H9 (cell line): Measurements from ENCODE around the gene ZNF544. TPM values are rescaled to one million over a fixed set of nuclear protein-coding genes. Genes with fewer than 3 reads are reported as not detected.

ENCODE experiments used
- DNase-seq: peaks from one replicate; pipeline ENCODE4 v3.0.0-alpha.2; 2017
- H2AFZ ChIP-seq: one replicate; pipeline ENCODE4 v1.6.1; 2013; ENCODE audit warnings: mild to moderate bottlenecking, low read length, control low read depth, moderate library complexity
- H2AK5ac ChIP-seq: 2 replicates; pipeline ENCODE4 v1.6.1; 2013; ENCODE audit warnings: low read length, control low read depth, mixed read lengths; ENCODE audit not compliant: insufficient read length
- H2BK120ac ChIP-seq: one replicate; pipeline ENCODE4 v1.6.1; 2013; ENCODE audit warnings: low read depth, mild to moderate bottlenecking, low read length, control low read depth, inconsistent platforms; ENCODE audit not compliant: poor library complexity, severe bottlenecking
- H2BK12ac ChIP-seq: 2 replicates; pipeline ENCODE4 v1.6.1; 2013; ENCODE audit warnings: low read length, control low read depth, mixed read lengths, low read depth; ENCODE audit not compliant: insufficient read length
- H2BK15ac ChIP-seq: 2 replicates; pipeline ENCODE4 v1.6.1; 2013; ENCODE audit warnings: low read depth, low read length, control low read depth
- H2BK20ac ChIP-seq: one replicate; pipeline ENCODE4 v1.6.1; 2013; ENCODE audit warnings: low read depth, mild to moderate bottlenecking, low read length, control low read depth, inconsistent platforms; ENCODE audit not compliant: poor library complexity, severe bottlenecking
- H2BK5ac ChIP-seq: 2 replicates; pipeline ENCODE4 v1.6.1; 2013; ENCODE audit warnings: low read length, control low read depth, mixed read lengths; ENCODE audit not compliant: insufficient read length
- H3K14ac ChIP-seq: 2 replicates; pipeline ENCODE4 v1.6.1; 2013; ENCODE audit warnings: low read length, control low read depth; ENCODE audit not compliant: insufficient read depth
- H3K18ac ChIP-seq: 2 replicates; pipeline ENCODE4 v1.6.1; 2013; ENCODE audit warnings: low read depth, mild to moderate bottlenecking, mixed read lengths, low read length, control low read depth; ENCODE audit not compliant: insufficient read length
- H3K23ac ChIP-seq: 2 replicates; pipeline ENCODE4 v1.6.1; 2013; ENCODE audit warnings: low read length, control low read depth, mixed read lengths, low read depth; ENCODE audit not compliant: insufficient read length
- H3K23me2 ChIP-seq: 2 replicates; pipeline ENCODE4 v1.6.1; 2013; ENCODE audit warnings: low read depth, mild to moderate bottlenecking, mixed read lengths, low read length, control low read depth; ENCODE audit not compliant: insufficient read length, poor library complexity, severe bottlenecking
- H3K27ac ChIP-seq: 2 replicates; pipeline ENCODE4 v1.5.1; 2013; ENCODE audit warnings: low read length, control low read depth, mixed read lengths, low read depth; ENCODE audit not compliant: insufficient read length
- H3K27me3 ChIP-seq: 2 replicates; pipeline ENCODE4 v1.6.1; 2013; ENCODE audit warnings: low read length, control low read depth, inconsistent platforms; ENCODE audit not compliant: insufficient read depth
- H3K4ac ChIP-seq: 2 replicates; pipeline ENCODE4 v1.6.1; 2013; ENCODE audit warnings: low read depth, mild to moderate bottlenecking, control low read depth, inconsistent platforms, low read length, moderate library complexity
- H3K4me1 ChIP-seq: 2 replicates; pipeline ENCODE4 v1.6.1; 2013; ENCODE audit warnings: low read length, control low read depth, inconsistent platforms; ENCODE audit not compliant: insufficient read depth
- H3K4me2 ChIP-seq: 2 replicates; pipeline ENCODE4 v1.6.1; 2013; ENCODE audit warnings: low read length, control low read depth, mixed read lengths; ENCODE audit not compliant: insufficient read length, insufficient read depth
- H3K56ac ChIP-seq: 2 replicates; pipeline ENCODE4 v1.6.1; 2013; ENCODE audit warnings: low read depth, mild to moderate bottlenecking, mixed read lengths, low read length, control low read depth; ENCODE audit not compliant: insufficient read length
- H3K79me1 ChIP-seq: 2 replicates; pipeline ENCODE4 v1.6.1; 2013; ENCODE audit warnings: low read depth, mild to moderate bottlenecking, moderate library complexity, low read length, control low read depth, inconsistent platforms; ENCODE audit not compliant: insufficient read depth, poor library complexity, severe bottlenecking
- H3K79me2 ChIP-seq: 2 replicates; pipeline ENCODE4 v1.6.1; 2013; ENCODE audit warnings: low read length, control low read depth, inconsistent platforms; ENCODE audit not compliant: insufficient read depth
- H3K9ac ChIP-seq: 2 replicates; pipeline ENCODE4 v1.6.1; 2013; ENCODE audit warnings: low read length, control low read depth, mixed read lengths; ENCODE audit not compliant: insufficient read length; ENCODE audit errors: extremely low read depth
- H3K9me3 ChIP-seq: one replicate; pipeline ENCODE4 v1.6.1; 2013; ENCODE audit warnings: low read depth, low read length, inconsistent platforms; ENCODE audit not compliant: control insufficient read depth
- H3T11ph ChIP-seq: one replicate; pipeline ENCODE4 v1.6.1; 2013; ENCODE audit warnings: mild to moderate bottlenecking, low read length, control low read depth, inconsistent platforms
- H4K20me1 ChIP-seq: one replicate; pipeline ENCODE4 v1.6.1; 2013; ENCODE audit not compliant: control insufficient read depth, insufficient read length, insufficient read depth
- H4K5ac ChIP-seq: 2 replicates; pipeline ENCODE4 v1.6.1; 2013; ENCODE audit warnings: low read depth, mild to moderate bottlenecking, mixed read lengths, low read length, control low read depth; ENCODE audit not compliant: insufficient read length
- H4K8ac ChIP-seq: replicated peaks from 2 replicates; pipeline ENCODE4 v1.6.1; 2013; ENCODE audit warnings: low read length, control low read depth, mixed read lengths, low read depth; ENCODE audit not compliant: insufficient read length
- H4K91ac ChIP-seq: 2 replicates; pipeline ENCODE4 v1.6.1; 2013; ENCODE audit warnings: low read depth, mild to moderate bottlenecking, moderate library complexity, mixed read lengths, low read length, control low read depth; ENCODE audit not compliant: insufficient read length
- H3K27ac Mint-ChIP-seq, 3 experiments: 2 replicates in 2 of 3; 3 replicates in 1 of 3; pipeline ENCODE4 v1.8.0; 2020 to 2021; ENCODE audit warnings: mixed read lengths in 3 of 3, mild to moderate bottlenecking in 1 of 3, moderate library complexity in 1 of 3
- H3K27me3 Mint-ChIP-seq: 2 replicates; pipeline ENCODE4 v1.8.0; 2021; ENCODE audit warnings: low read depth, mild to moderate bottlenecking, moderate library complexity, mixed read lengths
- H3K36me3 Mint-ChIP-seq, 3 experiments: 2 replicates in 2 of 3; 3 replicates in 1 of 3; pipeline ENCODE4 v1.8.0; 2020 to 2021; ENCODE audit warnings: low read depth in 3 of 3, mixed read lengths in 3 of 3; ENCODE audit not compliant: insufficient read depth in 1 of 3
- H3K4me1 Mint-ChIP-seq, 2 experiments: 2 replicates each; pipeline ENCODE4 v1.8.0; 2020; ENCODE audit warnings: mixed read lengths in 2 of 2
- H3K4me3 Mint-ChIP-seq, 2 experiments: 2 replicates in 1 of 2; 3 replicates in 1 of 2; pipeline ENCODE4 v1.8.0; 2020 to 2021; ENCODE audit warnings: mild to moderate bottlenecking in 2 of 2, mixed read lengths in 2 of 2, moderate library complexity in 1 of 2
- H3K9me3 Mint-ChIP-seq, 2 experiments: 2 replicates in 1 of 2; 3 replicates in 1 of 2; pipeline ENCODE4 v1.8.0; 2020; ENCODE audit warnings: mild to moderate bottlenecking in 2 of 2, mixed read lengths in 2 of 2, moderate library complexity in 1 of 2
- CTCF ChIP-seq: fragments of 200-600 bp; sonication (generic); conservative IDR thresholded peaks from 3 replicates; pipeline ENCODE4 v1.8.0; 2021; ENCODE audit warnings: antibody characterized with exemption, mild to moderate bottlenecking
- WGBS: extraction: QIAGEN DNeasy Blood & Tissue Kit; methylation state at CpG from one replicate; pipeline ENCODE4 v1.1.7; 2013; ENCODE audit warnings: missing lambda C conversion rate, low lambda C conversion rate, mixed read lengths; ENCODE audit not compliant: insufficient read length; ENCODE audit errors: extremely low coverage; 5-methylcytosine and 5-hydroxymethylcytosine counted together
- total RNA-seq: library from RNA; stranded (reverse); gene quantifications from 2 replicates; pipeline ENCODE4 v1.2.1, GENCODE V29; 2021

The ZNF544 gene
- total RNA-seq, 1 experiment from 2014 or later: 97.2 TPM

GRCh38 chr19:58265100-58265499 is 36.4 kb downstream of the ZNF544 start:
- no peak overlapping the region for H4K91ac ChIP-seq
- H2AK5ac ChIP-seq: no peak overlapping the region
- no peaks in the 10 kb centered on the region for H4K20me1 ChIP-seq
- no peak overlapping the region for H3K9ac ChIP-seq
- H2BK20ac ChIP-seq: no peak overlapping the region
- no peak overlapping the region for H2BK15ac ChIP-seq
- Mint-ChIP-seq H3K4me3 (no peak overlapping the region), H3K27me3 (peaks cover 37% of the 10 kb centered on the region), H3K9me3 (peaks cover 92 to 94% of the 10 kb centered on the region in 2 experiments), H3K36me3 (peaks cover 85 to 90% (median 89%) of the 10 kb centered on the region in 3 experiments), H3K4me1 (no peaks in the 10 kb centered on the region), H3K27ac (no peak overlapping the region)
- no peaks in the 10 kb centered on the region for H3K23me2 ChIP-seq
- DNase-seq: no peak
- H3K9me3 ChIP-seq: peaks cover 75% of the 10 kb centered on the region
- H3K4me1 ChIP-seq: no peaks in the 10 kb centered on the region
- no peak overlapping the region for H3K56ac ChIP-seq
- H3K79me1 ChIP-seq: no peaks in the 10 kb centered on the region
- no peaks in the 10 kb centered on the region for H3K27me3 ChIP-seq
- no peak overlapping the region for H3T11ph ChIP-seq
- no peaks in the 10 kb centered on the region for H3K79me2 ChIP-seq
- no peak overlapping the region for H3K27ac ChIP-seq
- no peak overlapping the region for H2AFZ ChIP-seq
- no peak for TF ChIP-seq CTCF
- no peak overlapping the region for H2BK12ac ChIP-seq
- no peak overlapping the region for H3K23ac ChIP-seq
- no CpG with 5 or more reads among the region's 3 CpGs for WGBS
- H2BK5ac ChIP-seq: no peak overlapping the region
- H4K8ac ChIP-seq: no peak overlapping the region
- no peak overlapping the region for H3K4me2 ChIP-seq
- H3K4ac ChIP-seq: no peak overlapping the region
- H3K14ac ChIP-seq: no peak overlapping the region
- H2BK120ac ChIP-seq: no peak overlapping the region
- no peak overlapping the region for H4K5ac ChIP-seq
- no peak overlapping the region for H3K18ac ChIP-seq
